ENCODE measurements around the gene ITK.

ITK gene

GRCh38 chr5:157213527-157214243, 33.0 kb downstream of the ITK start:
- ChIA-PET CTCF (interaction anchor here (1.2 kb wide), 1 partner anchor 14 kb away, joined by 3 read pairs; no protein-coding TSS in a partner anchor), POLR2A (no interaction called here)
- no peak for TF ChIP-seq CTCF (IDR thresholded peaks at IDR 0.05; ENCODE audit: control extremely low read depth, extremely low read depth, low read depth, missing control alignments)
- no peak for DNase-seq (ENCODE audit: extremely low spot score)

GRCh38 chr5:157214415-157214814, 33.8 kb downstream of the ITK start:
- no peak for TF ChIP-seq CTCF (IDR thresholded peaks at IDR 0.05; ENCODE audit: control extremely low read depth, extremely low read depth, low read depth, missing control alignments)
- DNase-seq (ENCODE audit: extremely low spot score) = no peak
- ChIA-PET CTCF (interaction anchor here (1.2 kb wide), 1 partner anchor 15 kb away, joined by 3 read pairs; no protein-coding TSS in a partner anchor), POLR2A (no interaction called here)

GRCh38 chr5:157214861-157215513, 34.3 kb downstream of the ITK start:
- no peak for TF ChIP-seq CTCF (IDR thresholded peaks at IDR 0.05; ENCODE audit: control extremely low read depth, extremely low read depth, low read depth, missing control alignments)
- ChIA-PET POLR2A (no interaction called here), CTCF (interaction anchor here (0.8 to 3.0 kb wide), 5 partner anchors 15 to 65 kb away, joined by 3 to 16 read pairs (median 3); no protein-coding TSS in a partner anchor)
- DNase-seq (ENCODE audit: extremely low spot score) = no peak

GRCh38 chr5:157215514-157216167, 35.0 kb downstream of the ITK start:
- TF ChIP-seq CTCF (IDR thresholded peaks at IDR 0.05; ENCODE audit: control extremely low read depth, extremely low read depth, low read depth, missing control alignments) = no peak
- POLR2A ChIA-PET = no interaction called here
- DNase-seq (ENCODE audit: extremely low spot score) = no peak
- CTCF ChIA-PET = interaction anchor here (0.8 to 3.0 kb wide), 7 partner anchors 8 to 66 kb away, joined by 3 to 16 read pairs (median 4); no protein-coding TSS in a partner anchor

GRCh38 chr5:157216391-157217142, 35.9 kb downstream of the ITK start:
- TF ChIP-seq CTCF (IDR thresholded peaks at IDR 0.05; ENCODE audit: control extremely low read depth, extremely low read depth, low read depth, missing control alignments) = no peak
- no peak for DNase-seq (ENCODE audit: extremely low spot score)
- ChIA-PET POLR2A (no interaction called here), CTCF (interaction anchor here (1.0 to 3.0 kb wide), 14 partner anchors 9 to 502 kb away, joined by 3 to 16 read pairs (median 3); partner anchors contain the start of gene MED7)
